Measurements from ENCODE around the gene DGKI.

GRCh38 chr7:137684776-137685175 is 162.0 kb downstream of the DGKI start:
- no peak for TF ChIP-seq POLR2A (IDR thresholded peaks at IDR 0.05)
- no peak for TF ChIP-seq CTCF (IDR thresholded peaks at IDR 0.05)
